HepG2 (cell line): ENCODE results near the gene ARIH2. TPM values are rescaled to one million over a fixed set of nuclear protein-coding genes. Genes with fewer than 3 reads are reported as not detected.

Source experiments
- ARID2 ChIP-seq: sonication (generic); formaldehyde crosslinking; IDR thresholded peaks from 2 replicates; pipeline ENCODE4 v1.8.1; 2022; ENCODE audit warnings: mild to moderate bottlenecking, missing genetic modification reagents, borderline replicate concordance
- ATF7-NPFF ChIP-seq: sonication (generic); formaldehyde crosslinking; IDR thresholded peaks from 2 replicates; pipeline ENCODE4 v1.8.1; 2023; ENCODE audit warnings: mild to moderate bottlenecking, low read depth, missing genetic modification reagents, moderate library complexity
- BORCS8-MEF2B ChIP-seq: sonication (generic); formaldehyde crosslinking; IDR thresholded peaks from 2 replicates; pipeline ENCODE4 v1.8.0; 2022; ENCODE audit warnings: mild to moderate bottlenecking, missing genetic modification reagents
- CHCHD3 ChIP-seq: sonication (generic); formaldehyde crosslinking; IDR thresholded peaks from 2 replicates; pipeline ENCODE4 v1.8.0; 2022; ENCODE audit warnings: mild to moderate bottlenecking, missing genetic modification reagents, moderate library complexity
- CREM ChIP-seq, 2 experiments: sonication (generic) in 1 of 2; formaldehyde crosslinking in 1 of 2; IDR thresholded peaks; 2 replicates each; pipeline versions ENCODE4 v1.4.0 to v1.6.1; 2016 to 2020; ENCODE audit warnings: antibody characterized with exemption in 1 of 2, mild to moderate bottlenecking in 1 of 2, missing genetic modification reagents in 1 of 2
- HNRNPH1 ChIP-seq: fragments of 200-400 bp; formaldehyde crosslinking; optimal IDR thresholded peaks from 2 replicates; pipeline ENCODE3; 2017; ENCODE audit warnings: mild to moderate bottlenecking, low read depth, low read length
- HNRNPK ChIP-seq: fragments of 200-400 bp; formaldehyde crosslinking; IDR thresholded peaks from 2 replicates; pipeline ENCODE4 v1.6.1; 2018; ENCODE audit warnings: low read length, low read depth, moderate library complexity, mild to moderate bottlenecking; ENCODE audit not compliant: poor library complexity, severe bottlenecking
- IKZF4 ChIP-seq: sonication (generic); formaldehyde crosslinking; IDR thresholded peaks from 2 replicates; pipeline ENCODE4 v1.5.1; 2020; ENCODE audit warnings: borderline replicate concordance, mild to moderate bottlenecking, low read depth, missing genetic modification reagents; ENCODE audit errors: not compliant biosample characterization
- IRX3 ChIP-seq: sonication (generic); formaldehyde crosslinking; IDR thresholded peaks from 2 replicates; pipeline ENCODE4 v1.8.1; 2023; ENCODE audit warnings: mild to moderate bottlenecking, low read depth, missing genetic modification reagents, borderline replicate concordance
- KDM5A ChIP-seq: fragments of 200-600 bp; sonication (generic); IDR thresholded peaks from 2 replicates; pipeline ENCODE4 v1.7.0; 2018; ENCODE audit warnings: antibody characterized with exemption, mild to moderate bottlenecking, low read length, borderline replicate concordance
- NFIB ChIP-seq: sonication (generic); formaldehyde crosslinking; IDR thresholded peaks from 2 replicates; pipeline ENCODE4 v1.9.0; 2021; ENCODE audit warnings: missing genetic modification reagents, mild to moderate bottlenecking, borderline replicate concordance
- RFX3 ChIP-seq: IDR thresholded peaks from 2 replicates; pipeline ENCODE4 v1.6.1; 2016; ENCODE audit warnings: missing biosample characterization, missing genetic modification reagents
- SP1 ChIP-seq, 2 experiments: fragments of 450-650 bp in 1 of 2; sonication (generic) in 1 of 2; formaldehyde crosslinking in 1 of 2; IDR thresholded peaks; 2 replicates each; pipeline versions ENCODE4 v1.4.0 to v1.6.1; 2016 to 2020; ENCODE audit warnings: missing genetic modification reagents in 1 of 2
- ZNF292 ChIP-seq: sonication (generic); formaldehyde crosslinking; IDR thresholded peaks from 2 replicates; pipeline ENCODE4 v1.8.1; 2022; ENCODE audit warnings: mild to moderate bottlenecking, low read depth, missing genetic modification reagents, borderline replicate concordance
- ZNF367 ChIP-seq: sonication (generic); formaldehyde crosslinking; IDR thresholded peaks from 2 replicates; pipeline ENCODE4 v1.4.0; 2020; ENCODE audit warnings: missing genetic modification reagents, borderline replicate concordance
- ZNF383 ChIP-seq: sonication (generic); formaldehyde crosslinking; IDR thresholded peaks from 2 replicates; pipeline ENCODE4 v1.4.0; 2020; ENCODE audit warnings: missing genetic modification reagents, mild to moderate bottlenecking, borderline replicate concordance
- ZNF589 ChIP-seq: sonication (generic); formaldehyde crosslinking; conservative IDR thresholded peaks from 2 replicates; pipeline ENCODE4 v1.8.0; 2022; ENCODE audit warnings: mild to moderate bottlenecking, moderate library complexity, missing genetic modification reagents
- polyA plus RNA-seq, 8 experiments: library from polyadenylated mRNA; depleted of rRNA in 3 of 8; stranded (reverse) in 7 of 8; unstranded in 1 of 8; fragments of >200 nt; fragmentation: Illumina TruSeq in 4 of 8; extraction: Trizol in 4 of 8; gene quantifications; 2 replicates each; pipeline versions ENCODE4 v1.2.1 to v1.2.3, GENCODE V29; 2011 to 2016; ENCODE audit warnings: low read depth in 4 of 8, missing spikeins in 1 of 8, mixed read lengths in 1 of 8; ENCODE audit not compliant: insufficient read depth in 1 of 8
- total RNA-seq, 5 experiments: library from RNA; depleted of rRNA; stranded (reverse); fragments of >200 nt; fragmentation: Illumina TruSeq; extraction: Trizol; gene quantifications; 2 replicates each; pipeline ENCODE4 v1.2.3, GENCODE V29; 2016; ENCODE audit warnings: low read depth in 1 of 5
- TF ChIP-seq, protein P1 (sequence below): sonication (generic); formaldehyde crosslinking; IDR thresholded peaks from 2 replicates; pipeline ENCODE4 v1.4.0; 2020; ENCODE audit warnings: missing genetic modification reagents
- TF ChIP-seq, protein P2 (sequence below): sonication (generic); formaldehyde crosslinking; IDR thresholded peaks from 2 replicates; pipeline ENCODE4 v1.4.0; 2020; ENCODE audit warnings: missing genetic modification reagents, borderline replicate concordance
- TF ChIP-seq, protein P3 (sequence below): conservative IDR thresholded peaks from 2 replicates; pipeline ENCODE4 v1.6.1; 2018; ENCODE audit warnings: missing genetic modification reagents

The ARIH2 gene
- total and polyA plus RNA-seq, 2 of the 13 experiments (the other 11 are each of a cell fraction or from before 2014, with no cell fraction given) = 64.8 to 83.3 TPM

DNA sequence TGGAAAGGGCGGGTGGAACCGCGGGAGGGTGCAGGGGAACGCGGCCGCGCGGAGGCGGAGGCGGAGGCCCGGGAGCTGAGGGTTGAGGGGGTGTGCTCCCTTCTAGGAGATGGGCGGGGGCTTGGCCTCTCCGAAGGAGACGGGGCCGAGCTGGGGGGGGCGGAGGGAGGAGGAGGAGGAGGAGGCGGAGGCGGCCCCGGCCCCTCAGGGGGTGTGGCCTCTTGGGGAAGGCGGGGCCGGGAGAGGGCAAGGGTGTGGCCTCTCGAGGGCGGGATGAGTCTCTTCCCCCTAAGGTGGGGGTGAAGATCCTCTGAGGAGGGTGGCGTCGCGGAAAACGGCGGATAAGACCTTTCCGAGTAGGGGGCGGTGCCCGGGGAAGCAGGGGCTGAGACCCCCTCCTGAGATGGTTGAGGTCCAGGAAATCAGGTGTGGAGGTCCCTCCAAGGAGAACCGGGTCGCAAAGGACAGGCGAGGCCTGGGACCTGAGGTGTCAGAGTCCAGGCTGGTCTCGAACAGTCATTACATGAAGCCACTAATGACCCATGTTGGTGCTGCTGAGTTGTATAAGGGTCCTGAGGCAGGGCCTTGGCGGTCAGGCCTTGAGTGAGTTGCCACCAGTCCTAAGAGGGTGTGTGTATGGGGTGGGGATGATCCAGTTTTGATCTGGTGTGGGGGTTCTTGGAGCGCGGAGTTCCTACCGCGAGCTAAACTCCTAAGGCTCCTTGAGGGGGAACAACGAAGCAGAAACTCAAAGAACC, 89.3 kb downstream of the ARIH2 start (continued):
- TF ChIP-seq NFIB (CRISPR knock-in tag) (0 out of 2 replicates have a peak, but pooled peaks have one; percentile 31), CHCHD3 (CRISPR knock-in tag) (0 out of 2 replicates have a peak, but pooled peaks have one; percentile 24), CREM (IDR thresholded peaks at IDR 0.05) (no peak), CREM (CRISPR knock-in tag; IDR thresholded peaks at IDR 0.05) (no peak), KDM5A (peak; percentile 10; the same call in 1 of the 2 replicates), ARID2 (CRISPR knock-in tag) (0 out of 2 replicates have a peak, but pooled peaks have one; percentile 0), SP1 (IDR thresholded peaks at IDR 0.05) (no peak), SP1 (CRISPR knock-in tag; IDR thresholded peaks at IDR 0.05) (0 out of 2 replicates have a peak, but pooled peaks have one; percentile 32), BORCS8-MEF2B (CRISPR knock-in tag) (no peak), ZNF589 (CRISPR knock-in tag) (0 out of 2 replicates have a peak, but pooled peaks have one; percentile 5), RFX3 (no peak), ZNF292 (no peak), ZNF383 (CRISPR knock-in tag) (0 out of 2 replicates have a peak, but pooled peaks have one; percentile 9), ATF7-NPFF (peak; percentile 11; the same call in 1 of the 2 replicates), HNRNPH1 (no peak), IRX3 (CRISPR knock-in tag) (0 out of 2 replicates have a peak, but pooled peaks have one; percentile 48), HNRNPK (peak; percentile 42), IKZF4 (CRISPR knock-in tag) (no peak), ZNF367 (CRISPR knock-in tag) (no peak)
- TF ChIP-seq, protein P1, sequence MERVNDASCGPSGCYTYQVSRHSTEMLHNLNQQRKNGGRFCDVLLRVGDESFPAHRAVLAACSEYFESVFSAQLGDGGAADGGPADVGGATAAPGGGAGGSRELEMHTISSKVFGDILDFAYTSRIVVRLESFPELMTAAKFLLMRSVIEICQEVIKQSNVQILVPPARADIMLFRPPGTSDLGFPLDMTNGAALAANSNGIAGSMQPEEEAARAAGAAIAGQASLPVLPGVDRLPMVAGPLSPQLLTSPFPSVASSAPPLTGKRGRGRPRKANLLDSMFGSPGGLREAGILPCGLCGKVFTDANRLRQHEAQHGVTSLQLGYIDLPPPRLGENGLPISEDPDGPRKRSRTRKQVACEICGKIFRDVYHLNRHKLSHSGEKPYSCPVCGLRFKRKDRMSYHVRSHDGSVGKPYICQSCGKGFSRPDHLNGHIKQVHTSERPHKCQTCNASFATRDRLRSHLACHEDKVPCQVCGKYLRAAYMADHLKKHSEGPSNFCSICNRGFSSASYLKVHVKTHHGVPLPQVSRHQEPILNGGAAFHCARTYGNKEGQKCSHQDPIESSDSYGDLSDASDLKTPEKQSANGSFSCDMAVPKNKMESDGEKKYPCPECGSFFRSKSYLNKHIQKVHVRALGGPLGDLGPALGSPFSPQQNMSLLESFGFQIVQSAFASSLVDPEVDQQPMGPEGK (CRISPR knock-in tag) = peak; percentile 64; the same call in 1 of the 2 replicates
- TF ChIP-seq, protein P2, sequence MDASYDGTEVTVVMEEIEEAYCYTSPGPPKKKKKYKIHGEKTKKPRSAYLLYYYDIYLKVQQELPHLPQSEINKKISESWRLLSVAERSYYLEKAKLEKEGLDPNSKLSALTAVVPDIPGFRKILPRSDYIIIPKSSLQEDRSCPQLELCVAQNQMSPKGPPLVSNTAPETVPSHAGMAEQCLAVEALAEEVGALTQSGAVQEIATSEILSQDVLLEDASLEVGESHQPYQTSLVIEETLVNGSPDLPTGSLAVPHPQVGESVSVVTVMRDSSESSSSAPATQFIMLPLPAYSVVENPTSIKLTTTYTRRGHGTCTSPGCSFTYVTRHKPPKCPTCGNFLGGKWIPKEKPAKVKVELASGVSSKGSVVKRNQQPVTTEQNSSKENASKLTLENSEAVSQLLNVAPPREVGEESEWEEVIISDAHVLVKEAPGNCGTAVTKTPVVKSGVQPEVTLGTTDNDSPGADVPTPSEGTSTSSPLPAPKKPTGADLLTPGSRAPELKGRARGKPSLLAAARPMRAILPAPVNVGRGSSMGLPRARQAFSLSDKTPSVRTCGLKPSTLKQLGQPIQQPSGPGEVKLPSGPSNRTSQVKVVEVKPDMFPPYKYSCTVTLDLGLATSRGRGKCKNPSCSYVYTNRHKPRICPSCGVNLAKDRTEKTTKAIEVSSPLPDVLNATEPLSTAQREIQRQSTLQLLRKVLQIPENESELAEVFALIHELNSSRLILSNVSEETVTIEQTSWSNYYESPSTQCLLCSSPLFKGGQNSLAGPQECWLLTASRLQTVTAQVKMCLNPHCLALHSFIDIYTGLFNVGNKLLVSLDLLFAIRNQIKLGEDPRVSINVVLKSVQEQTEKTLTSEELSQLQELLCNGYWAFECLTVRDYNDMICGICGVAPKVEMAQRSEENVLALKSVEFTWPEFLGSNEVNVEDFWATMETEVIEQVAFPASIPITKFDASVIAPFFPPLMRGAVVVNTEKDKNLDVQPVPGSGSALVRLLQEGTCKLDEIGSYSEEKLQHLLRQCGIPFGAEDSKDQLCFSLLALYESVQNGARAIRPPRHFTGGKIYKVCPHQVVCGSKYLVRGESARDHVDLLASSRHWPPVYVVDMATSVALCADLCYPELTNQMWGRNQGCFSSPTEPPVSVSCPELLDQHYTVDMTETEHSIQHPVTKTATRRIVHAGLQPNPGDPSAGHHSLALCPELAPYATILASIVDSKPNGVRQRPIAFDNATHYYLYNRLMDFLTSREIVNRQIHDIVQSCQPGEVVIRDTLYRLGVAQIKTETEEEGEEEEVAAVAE (CRISPR knock-in tag) = no peak
- TF ChIP-seq, protein P3, sequence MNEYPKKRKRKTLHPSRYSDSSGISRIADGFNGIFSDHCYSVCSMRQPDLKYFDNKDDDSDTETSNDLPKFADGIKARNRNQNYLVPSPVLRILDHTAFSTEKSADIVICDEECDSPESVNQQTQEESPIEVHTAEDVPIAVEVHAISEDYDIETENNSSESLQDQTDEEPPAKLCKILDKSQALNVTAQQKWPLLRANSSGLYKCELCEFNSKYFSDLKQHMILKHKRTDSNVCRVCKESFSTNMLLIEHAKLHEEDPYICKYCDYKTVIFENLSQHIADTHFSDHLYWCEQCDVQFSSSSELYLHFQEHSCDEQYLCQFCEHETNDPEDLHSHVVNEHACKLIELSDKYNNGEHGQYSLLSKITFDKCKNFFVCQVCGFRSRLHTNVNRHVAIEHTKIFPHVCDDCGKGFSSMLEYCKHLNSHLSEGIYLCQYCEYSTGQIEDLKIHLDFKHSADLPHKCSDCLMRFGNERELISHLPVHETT (CRISPR knock-in tag) = no peak
